Stimulated activated CD8-positive, alpha-beta memory T cell treated with anti-CD3 and anti-CD28 coated beads, Interleukin-15, amount 100 ng/mL, for 1 hour (primary cell): ENCODE measurements around the gene ZNF724.
"Not testable (repeated sequence)": the region's sequence is repeated elsewhere in the genome, so short reads cannot be mapped to it uniquely, and the experiment has no call there.

ENCODE experiments used
- DNase-seq: peaks from one replicate; pipeline ENCODE4 v3.0.0-alpha.2; 2020; ENCODE audit warnings: low read depth

Gene ZNF724

DNA sequence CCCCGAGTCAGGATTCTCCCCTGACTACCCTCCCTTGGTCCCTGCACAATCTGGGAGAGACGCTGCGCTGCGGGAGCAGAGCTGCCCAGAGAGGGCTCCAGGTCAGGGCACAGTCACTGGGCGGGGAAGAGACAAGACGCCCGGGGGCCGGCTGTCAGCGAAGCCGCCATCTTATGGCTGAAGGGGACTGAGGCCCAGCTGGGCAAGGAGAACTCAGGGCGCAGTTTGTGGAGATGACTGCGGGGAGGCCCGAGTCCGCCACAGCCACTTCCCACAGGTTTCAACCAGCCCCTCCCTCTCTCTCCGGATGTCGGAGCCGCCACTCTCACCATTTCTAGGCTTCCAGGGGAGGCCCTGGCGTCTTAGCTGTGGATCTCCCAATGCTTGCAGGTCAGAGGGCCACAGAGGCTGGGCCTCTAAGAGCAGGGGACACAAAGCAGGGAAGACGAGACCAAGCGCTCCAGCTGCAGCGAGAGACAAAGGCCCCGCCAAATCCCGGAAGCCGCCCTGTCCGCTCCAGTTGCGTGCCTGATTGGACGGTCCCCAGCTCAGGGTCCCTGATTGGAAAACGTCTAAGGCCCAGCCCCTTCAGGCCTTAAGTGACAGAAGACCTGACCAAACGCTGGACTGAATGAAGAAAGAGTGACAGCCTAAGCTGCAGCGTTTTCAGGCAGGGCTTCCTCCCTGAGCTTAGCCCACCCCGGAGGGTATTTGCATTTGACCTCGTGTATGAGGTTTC lies at the start of gene ZNF724:
TSS of gene ZNF724 (minus strand) at position 484 of the 739 bp plus-strand sequence. CDS start at position 332, 152 bp downstream.
- peak; percentile 75 for DNase-seq

- DNase-seq = no peak
Measured at GRCh38 chr19:23294141-23294540, 43.9 kb upstream of the ZNF724 start.

DNA sequence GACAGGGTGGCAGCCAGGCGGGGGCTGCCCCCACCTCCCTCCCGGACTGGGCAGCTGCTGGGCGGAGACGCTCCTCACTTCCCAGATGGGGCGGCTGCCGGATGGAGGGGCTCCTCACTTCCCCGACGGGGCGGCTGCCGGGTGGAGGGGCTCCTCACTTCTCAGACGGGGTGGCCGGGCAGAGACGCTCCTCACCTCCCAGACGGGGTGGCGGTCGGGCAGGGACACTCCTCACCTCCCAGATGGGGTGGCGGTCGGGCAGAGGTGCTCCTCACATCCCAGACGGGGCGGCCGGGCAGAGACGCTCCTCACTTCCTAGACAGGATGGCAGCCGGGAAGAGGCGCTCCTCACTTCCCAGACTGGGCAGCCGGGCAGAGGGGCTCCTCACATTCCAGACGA lies 39.8 kb upstream of the ZNF724 start:
- DNase-seq = not testable (repeated sequence)

- no peak for DNase-seq
Measured at GRCh38 chr19:23287620-23288019, 37.4 kb upstream of the ZNF724 start.

DNA sequence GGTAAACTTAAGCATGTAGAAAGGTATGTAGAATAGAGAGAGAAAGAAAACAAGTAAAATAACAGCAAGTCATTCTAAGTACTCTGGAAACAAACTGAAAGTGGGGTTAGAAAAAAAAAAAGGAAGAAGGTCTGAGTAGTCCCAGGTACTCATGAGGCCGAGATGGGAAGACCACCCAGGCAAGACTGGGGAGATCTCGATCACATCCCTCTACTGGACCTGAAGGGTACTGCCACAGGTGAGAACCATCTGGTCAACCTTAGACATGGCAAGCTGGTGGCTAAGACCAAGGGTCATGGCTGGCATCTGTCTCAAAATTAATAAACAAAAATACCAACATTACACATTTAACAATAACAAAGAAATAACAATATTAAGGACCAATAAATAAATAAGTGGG lies 36.3 kb upstream of the ZNF724 start:
- no peak for DNase-seq

DNA sequence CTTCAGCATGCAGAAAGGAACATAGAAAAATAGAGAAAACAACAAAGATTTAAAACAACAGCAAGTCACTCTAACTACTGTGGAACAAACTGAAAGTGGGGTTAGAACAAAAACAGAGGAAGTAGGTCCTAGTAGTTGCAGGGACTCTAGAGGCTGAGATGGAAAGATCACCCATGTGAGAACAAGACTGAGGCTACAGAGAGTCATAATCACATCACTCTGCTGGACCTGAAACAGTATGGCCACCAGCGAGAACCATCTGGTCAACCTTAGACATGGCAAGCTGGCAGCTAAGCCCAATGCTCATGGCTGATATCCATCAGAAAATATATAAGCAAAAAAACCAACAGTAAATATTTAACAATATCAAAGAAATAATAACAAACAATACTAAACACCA lies 35.8 kb upstream of the ZNF724 start:
- no peak for DNase-seq

GRCh38 chr19:23285326-23285725 lies 35.1 kb upstream of the ZNF724 start:
- DNase-seq = not testable (repeated sequence)

DNA sequence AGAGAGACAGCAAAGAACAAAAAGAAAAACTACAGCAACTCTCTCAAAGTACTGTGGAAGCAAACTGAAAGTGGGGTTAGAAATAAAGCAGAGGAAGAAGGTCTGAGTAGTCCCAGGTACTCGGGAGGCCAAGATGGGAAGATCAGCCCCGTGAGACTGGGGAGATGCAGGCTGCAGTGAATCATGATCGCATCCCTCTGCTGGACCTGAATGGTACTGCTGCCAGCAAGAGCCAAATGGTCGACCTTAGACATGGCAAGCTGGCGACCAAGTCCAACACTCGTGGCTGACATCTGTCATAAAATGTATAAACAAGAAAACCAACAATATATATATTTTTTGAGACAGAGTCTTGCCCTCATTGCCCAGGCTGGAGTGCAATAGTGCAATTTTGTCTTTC lies 33.7 kb upstream of the ZNF724 start:
- peak; percentile 56 for DNase-seq

GRCh38 chr19:23281663-23282276 lies 31.6 kb upstream of the ZNF724 start:
- DNase-seq = no peak

DNA sequence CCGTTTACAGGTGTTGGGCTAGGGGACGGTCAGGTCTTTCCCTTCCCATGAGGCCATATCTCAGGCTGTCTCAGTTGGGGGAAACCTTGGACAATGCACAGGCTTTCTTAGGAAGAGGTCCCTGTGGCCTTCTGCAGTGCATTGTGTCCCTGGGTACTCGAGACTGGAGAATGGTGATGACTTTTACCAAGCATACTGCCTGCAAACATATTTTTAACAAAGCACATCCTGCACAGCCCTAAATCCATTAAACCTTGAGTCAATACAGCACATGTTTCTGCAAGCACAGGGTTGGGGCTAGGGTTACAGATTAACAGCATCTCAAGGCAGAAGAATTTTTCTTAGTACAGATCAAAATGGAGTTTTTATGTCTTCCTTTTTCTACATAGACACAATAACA lies 27.9 kb upstream of the ZNF724 start:
- DNase-seq = not testable (repeated sequence)

DNA sequence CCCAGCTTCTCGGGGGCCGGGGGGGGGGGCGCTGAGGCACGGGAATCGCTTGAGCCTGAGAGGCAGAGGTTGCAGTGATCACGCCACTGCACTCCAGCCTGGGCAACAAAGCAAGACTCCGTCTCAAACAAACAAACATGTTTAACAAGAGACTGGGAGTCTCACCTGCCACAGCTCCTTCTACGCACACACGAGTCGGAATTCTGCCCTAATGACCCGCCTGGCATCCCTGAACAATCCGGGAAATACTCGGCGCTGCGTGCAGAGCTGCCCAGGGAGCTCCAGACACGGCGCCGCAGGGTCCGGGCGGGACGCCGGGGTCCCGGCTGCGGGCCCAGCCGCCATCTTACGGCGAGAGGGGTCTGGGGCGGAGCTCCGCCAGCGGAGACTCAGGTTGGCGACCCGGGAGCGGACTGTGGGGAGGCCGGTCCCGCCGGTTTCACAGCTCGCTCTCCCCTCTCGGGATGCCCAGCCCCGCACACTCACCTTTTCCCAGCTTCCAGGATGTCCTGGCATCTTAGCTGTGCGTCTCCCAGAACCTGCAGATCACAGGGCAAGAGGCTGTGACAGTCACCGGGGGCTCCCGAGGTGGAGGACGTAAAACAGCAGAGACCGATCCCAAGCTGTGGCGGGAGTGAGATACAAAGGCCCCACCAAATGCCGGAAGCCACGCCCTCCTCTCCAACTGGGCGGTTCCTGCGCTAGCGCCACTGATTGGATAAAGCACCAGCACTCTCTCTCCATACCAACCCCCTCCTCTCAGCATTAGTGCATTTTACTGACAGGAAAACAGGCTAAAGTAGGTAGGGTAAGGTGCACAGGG lies 23.6 kb upstream of the ZNF724 start:
- DNase-seq = peak; percentile 91

DNA sequence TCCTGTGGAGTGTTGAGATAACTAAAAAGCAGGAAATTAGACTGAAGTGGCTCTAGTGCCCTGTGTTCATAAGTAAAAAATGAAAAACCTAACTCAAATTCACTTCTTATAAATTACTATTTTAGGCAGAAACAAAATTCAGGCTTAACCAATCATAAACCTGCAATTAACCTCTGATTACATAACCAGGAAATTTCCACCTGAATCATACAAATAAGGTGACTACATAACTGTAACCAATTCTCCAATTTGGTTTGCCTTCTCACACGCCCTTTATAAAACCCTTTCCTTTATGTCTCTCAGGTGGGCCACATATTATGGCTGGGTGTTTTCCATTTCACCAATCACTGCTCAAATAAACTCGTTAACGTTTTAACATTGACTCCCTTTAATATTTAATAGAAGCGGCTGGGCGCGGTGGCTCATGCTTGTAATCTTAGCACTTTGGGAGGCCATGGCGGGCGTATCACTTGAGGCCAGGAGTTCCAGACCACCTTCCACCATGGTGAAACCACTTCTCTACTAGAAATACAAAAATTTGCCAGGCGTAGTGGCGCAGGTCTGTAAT lies 22.9 kb upstream of the ZNF724 start:
- no peak for DNase-seq

DNA sequence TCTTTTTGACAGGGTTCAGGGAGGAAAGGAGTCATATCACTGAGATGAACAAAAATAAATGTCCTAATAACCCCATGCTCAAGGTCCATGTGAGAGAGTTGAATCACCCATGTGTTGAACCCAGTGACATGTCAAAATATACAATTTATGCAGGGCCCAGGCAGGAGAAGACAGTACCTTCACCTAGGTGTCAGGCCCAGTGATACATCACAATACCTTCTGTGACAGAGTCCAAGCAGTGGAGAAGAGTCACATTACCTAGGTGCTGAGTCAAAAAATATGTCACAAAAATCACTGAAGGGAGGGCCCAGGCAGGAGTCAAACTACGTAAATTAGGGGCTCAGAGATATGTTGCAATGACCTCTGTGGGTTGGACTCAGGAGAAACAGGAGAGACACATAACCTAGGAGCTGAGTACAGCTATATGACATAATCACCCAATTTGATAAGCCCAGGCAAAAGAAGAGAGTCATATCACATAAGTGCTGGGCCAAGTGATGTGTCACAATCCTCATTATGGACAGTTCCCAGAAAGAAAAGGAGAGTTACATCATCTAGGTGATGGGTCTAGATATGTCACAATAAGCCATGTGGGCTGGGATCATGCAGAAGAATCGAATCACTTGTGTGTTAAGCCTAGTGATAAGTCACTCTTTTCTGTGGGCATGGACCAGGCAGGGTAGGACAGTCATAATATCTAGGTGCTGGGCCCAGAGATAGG lies 13.8 kb upstream of the ZNF724 start:
- DNase-seq = no peak

GRCh38 chr19:23263396-23263795 lies 13.2 kb upstream of the ZNF724 start:
- no peak for DNase-seq

DNA sequence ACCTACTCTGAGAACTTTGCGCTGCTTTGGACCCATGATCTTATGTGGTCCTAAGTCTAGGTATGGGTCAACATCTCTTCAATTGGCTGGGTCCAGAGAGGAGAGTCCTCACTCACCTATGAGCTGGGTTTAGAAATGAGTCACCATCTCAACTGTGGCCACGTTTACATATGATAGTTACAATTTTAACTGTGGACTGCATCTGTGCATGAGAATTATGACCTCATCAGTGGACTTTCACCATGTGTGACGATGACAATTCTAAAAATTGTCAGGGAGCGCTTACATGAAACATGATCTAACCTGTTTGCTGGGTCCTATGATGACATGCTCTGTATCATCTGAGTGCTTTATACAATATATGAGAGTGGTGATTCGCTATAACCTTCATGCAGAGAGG lies 12.7 kb upstream of the ZNF724 start:
- DNase-seq = no peak

- no peak for DNase-seq
Measured at GRCh38 chr19:23261496-23262020, 11.4 kb upstream of the ZNF724 start.

DNA sequence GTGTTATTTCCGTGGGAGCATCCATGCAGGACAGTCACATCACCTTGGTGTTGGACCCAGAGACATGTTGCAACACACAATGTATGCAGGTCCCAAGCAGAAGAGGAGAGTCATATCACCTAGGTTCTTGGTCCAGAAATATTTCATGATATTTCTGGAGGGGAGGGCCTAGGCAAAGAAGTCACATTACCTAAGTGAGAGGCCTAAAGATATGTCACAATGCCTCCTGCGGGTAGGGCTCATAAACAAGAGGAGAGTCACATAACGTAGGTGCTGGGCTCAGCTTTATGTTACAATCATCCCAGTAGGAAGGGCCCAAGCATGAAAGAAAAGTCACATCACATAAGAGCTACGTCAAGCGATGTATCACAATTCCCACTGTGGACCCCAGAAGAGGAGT lies 10.8 kb upstream of the ZNF724 start:
- no peak for DNase-seq

DNA sequence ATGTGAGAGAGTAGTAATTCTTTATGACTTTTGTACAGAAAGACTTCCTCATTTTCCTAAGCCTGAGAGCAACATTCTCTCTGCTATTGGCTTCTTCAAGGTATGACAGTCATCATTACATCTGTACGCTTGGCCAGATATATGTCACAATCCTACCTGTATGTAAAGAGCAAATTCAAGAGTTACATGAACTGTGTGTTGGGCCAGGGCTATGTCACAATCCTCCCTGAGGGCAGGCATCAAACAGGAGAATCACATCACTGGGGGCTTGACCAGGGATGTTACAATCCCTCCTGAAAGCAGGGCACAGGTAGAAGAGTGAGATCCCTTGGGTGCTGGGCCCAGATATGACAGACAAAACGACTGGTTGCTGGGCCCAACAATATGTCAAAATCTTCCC lies 9.8 kb upstream of the ZNF724 start:
- no peak for DNase-seq

GRCh38 chr19:23255700-23256099 lies 5.5 kb upstream of the ZNF724 start:
- no peak for DNase-seq

- DNase-seq = no peak
Measured at GRCh38 chr19:23254141-23254910, 4.1 kb upstream of the ZNF724 start.

- DNase-seq = not testable (repeated sequence)
Measured at GRCh38 chr19:23253256-23253655, 3.1 kb upstream of the ZNF724 start.
